Caki2 (cell line): ENCODE data around the gene TCF7. TPM values are rescaled to one million over a fixed set of nuclear protein-coding genes. Genes with fewer than 3 reads are reported as not detected.

Experiments
- DNase-seq: peaks from one replicate; pipeline ENCODE4 v3.0.0-alpha.2; 2015; ENCODE audit warnings: low read depth
- in situ Hi-C: cut with HindIII; loops from 2 replicates; pipeline ENCODE4 v1.10.0; 2016; ENCODE audit warnings: low sequenced_read_pairs, low pct_unique_long_range_greater_than_20kb, mixed read lengths
- total RNA-seq: library from RNA; depleted of rRNA; stranded (reverse); fragments of >200 nt; shearing (Covaris generic); gene quantifications from 2 replicates; pipeline ENCODE4 v1.2.3, GENCODE V29; 2014; ENCODE audit warnings: low replicate concordance; rRNA removed

The TCF7 gene
- total RNA-seq, 1 experiment from 2014 or later = 2.5 TPM

- in situ Hi-C loops = no loop called here
Observed at GRCh38 chr5:134188092-134188491, 73.6 kb downstream of the TCF7 start.

GRCh38 chr5:134189031-134189430 lies 74.5 kb downstream of the TCF7 start:
- in situ Hi-C loops = no loop called here

More at GRCh38 chr5:134188092-134188491, 73.6 kb downstream of the TCF7 start:
- DNase-seq = no peak

GRCh38 chr5:134195666-134196065 lies 81.2 kb downstream of the TCF7 start:
- in situ Hi-C loops = no loop called here
- no peak for DNase-seq

More at GRCh38 chr5:134189031-134189430, 74.5 kb downstream of the TCF7 start:
- DNase-seq = no peak

Other genes with a start within 250 kb of the TCF7 start
- gene C5orf15, start 146.1 kb upstream of the TCF7 start, total RNA-seq = 85.0 and 111 TPM in 2 replicates
- gene VDAC1, start 109.7 kb upstream of the TCF7 start, total RNA-seq = 569 and 576 TPM in 2 replicates
- 616 and 685 TPM in 2 replicates for gene SKP1, start 62.3 kb downstream of the TCF7 start, total RNA-seq
- gene PPP2CA, start 111.4 kb downstream of the TCF7 start, total RNA-seq = 177 and 285 TPM in 2 replicates